Naive thymus-derived CD8-positive, alpha-beta T cell (primary cell): Measurements from ENCODE around the gene SKI. TPM values are rescaled to one million over a fixed set of nuclear protein-coding genes. Genes with fewer than 3 reads are reported as not detected.
A peak's percentile ranks its signal among the peaks of the same experiment; 100 is the strongest.
"Not testable (repeated sequence)": the region's sequence is repeated elsewhere in the genome, so short reads cannot be mapped to it uniquely, and the experiment has no call there.

Experiments used
- ATAC-seq, 2 donors: fragments of 150-1000 bp; cut with Tn5 transposase in 1 of 2; sonication (Bioruptor Pico), chemical (Tn5 transposase) in 1 of 2; 1 replicate in 1 of 2; 2 replicates in 1 of 2; pipeline ENCODE4 v1.10.0; 2021; ENCODE audit warnings: mild to moderate bottlenecking in 2 of 2, moderate library complexity in 2 of 2
- POLR2A ChIA-PET: fragments of 350-600 bp; sonication (Branson Sonifier 250); formaldehyde crosslinking; loops from one replicate; lab custom pipeline; 2021; ENCODE audit warnings: antibody characterized with exemption; lab: Charles Lee
- DNase-seq, 10 donors: peaks; one replicate each; pipeline versions ENCODE4 v3.0.0 to v3.0.0-alpha.2; 2020 to 2022
- H3K27ac Mint-ChIP-seq, 10 donors: one replicate each; pipeline ENCODE4 v1.8.0; 2020 to 2022; ENCODE audit warnings: mild to moderate bottlenecking in 10 of 10, mixed read lengths in 10 of 10, moderate library complexity in 4 of 10, inconsistent platforms in 1 of 10
- H3K27me3 Mint-ChIP-seq, 5 donors: one replicate each; pipeline ENCODE4 v1.8.0; 2021 to 2022; ENCODE audit warnings: mixed read lengths in 5 of 5
- H3K36me3 Mint-ChIP-seq, 3 donors: one replicate each; pipeline ENCODE4 v1.8.0; 2020 to 2022; ENCODE audit warnings: mixed read lengths in 3 of 3, mild to moderate bottlenecking in 2 of 3, inconsistent platforms in 1 of 3
- H3K4me1 Mint-ChIP-seq, 4 donors: one replicate each; pipeline ENCODE4 v1.8.0; 2021 to 2022; ENCODE audit warnings: mixed read lengths in 4 of 4
- H3K4me3 Mint-ChIP-seq, 10 donors: one replicate each; pipeline ENCODE4 v1.8.0; 2020 to 2022; ENCODE audit warnings: mild to moderate bottlenecking in 10 of 10, mixed read lengths in 10 of 10, moderate library complexity in 6 of 10, inconsistent platforms in 1 of 10
- H3K9me3 Mint-ChIP-seq, 9 donors: one replicate each; pipeline ENCODE4 v1.8.0; 2020 to 2022; ENCODE audit warnings: mixed read lengths in 9 of 9, mild to moderate bottlenecking in 3 of 9, inconsistent platforms in 1 of 9, moderate library complexity in 1 of 9
- polyA plus RNA-seq, 3 donors: library from polyadenylated mRNA; unstranded; fragments of 300-500 nt; fragmentation: Illumina TruSeq; gene quantifications; one replicate each; pipeline ENCODE4 v1.2.3, GENCODE V29; 2021
- total RNA-seq, 8 experiments: library from RNA in 2 of 8; stranded (reverse) in 2 of 8; gene quantifications; one replicate each; pipeline ENCODE4 v1.2.3 and lab custom pipeline; 2021 to 2026

The SKI gene
- total and polyA plus RNA-seq, 5 experiments from 2014 or later = 0.30 to 105 (median 0.80) TPM

GRCh38 chr1:2241820-2242219 lies 13.7 kb downstream of the SKI start:
- ATAC-seq = no peak
- no peaks in the 10 kb centered on the region for H3K9me3 Mint-ChIP-seq
- POLR2A ChIA-PET = interaction anchor here (20.9 kb wide), 1 partner anchor 10 kb away, joined by 388 read pairs; no protein-coding TSS in a partner anchor
- H3K4me3 Mint-ChIP-seq = peak overlapping the region; percentile 11 to 80 (median 63)
- H3K27me3 Mint-ChIP-seq = peaks cover 0 to 1% (median 0%) of the 10 kb centered on the region in 5 donors
- DNase-seq = no peak
- peaks cover 45 to 95% (median 80%) of the 10 kb centered on the region in 4 donors for H3K4me1 Mint-ChIP-seq
- H3K27ac Mint-ChIP-seq = peak overlapping the region; percentile 47 to 94 (median 80)
- peaks cover 0 to 32% (median 22%) of the 10 kb centered on the region in 3 donors for H3K36me3 Mint-ChIP-seq

GRCh38 chr1:2242814-2243725 lies 15.0 kb downstream of the SKI start:
- H3K36me3 Mint-ChIP-seq = peaks cover 0 to 32% (median 22%) of the 10 kb centered on the region in 3 donors
- ATAC-seq = peak in 1 of 2 donors; percentile 3
- H3K4me3 Mint-ChIP-seq = peak overlapping the region in 8 of 10 donors; percentile 4 to 67 (median 42)
- H3K27me3 Mint-ChIP-seq = peaks cover 0 to 1% (median 0%) of the 10 kb centered on the region in 5 donors
- POLR2A ChIA-PET = interaction anchor here (17.4 to 20.9 kb wide), 2 partner anchors 8 to 9 kb away, joined by 388 read pairs; partner anchors contain the start of gene SKI
- no peaks in the 10 kb centered on the region for H3K9me3 Mint-ChIP-seq
- H3K4me1 Mint-ChIP-seq = peaks cover 38 to 96% (median 80%) of the 10 kb centered on the region in 4 donors
- peak overlapping the region in 9 of 10 donors; percentile 31 to 94 (median 62) for H3K27ac Mint-ChIP-seq
- DNase-seq = no peak

DNA sequence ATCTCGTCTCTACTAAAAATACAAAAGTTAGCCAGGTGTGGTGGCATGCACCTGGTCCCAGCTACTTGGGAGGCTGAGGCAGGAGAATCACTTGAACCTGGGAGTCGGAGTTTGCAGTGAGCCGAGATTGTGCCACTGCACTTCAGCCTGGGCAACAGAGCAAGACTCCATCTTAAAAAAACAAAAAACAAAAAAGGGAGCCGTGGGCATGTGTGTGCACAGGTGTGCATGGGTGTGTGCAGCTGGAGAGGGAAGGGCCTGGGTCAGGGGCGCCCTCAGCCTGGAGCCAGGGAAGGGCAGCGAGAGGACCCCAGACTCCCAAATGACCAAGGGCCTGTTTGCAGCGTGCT lies 18.9 kb downstream of the SKI start:
- H3K36me3 Mint-ChIP-seq = peaks cover 0 to 17% (median 10%) of the 10 kb centered on the region in 3 donors
- H3K4me1 Mint-ChIP-seq = peaks cover 33 to 96% (median 83%) of the 10 kb centered on the region in 4 donors
- not testable (repeated sequence) for H3K9me3 Mint-ChIP-seq, DNase-seq, ATAC-seq, H3K27me3 Mint-ChIP-seq
- POLR2A ChIA-PET = interaction anchor here (1.4 to 17.4 kb wide), 2 partner anchors 9 to 13 kb away, joined by 3 to 388 read pairs; partner anchors contain the start of gene SKI
- peak overlapping the region in 9 of 10 donors; percentile 8 to 95 (median 82) for H3K27ac Mint-ChIP-seq
- H3K4me3 Mint-ChIP-seq = peak overlapping the region in 8 of 10 donors; percentile 73 to 89 (median 84)

DNA sequence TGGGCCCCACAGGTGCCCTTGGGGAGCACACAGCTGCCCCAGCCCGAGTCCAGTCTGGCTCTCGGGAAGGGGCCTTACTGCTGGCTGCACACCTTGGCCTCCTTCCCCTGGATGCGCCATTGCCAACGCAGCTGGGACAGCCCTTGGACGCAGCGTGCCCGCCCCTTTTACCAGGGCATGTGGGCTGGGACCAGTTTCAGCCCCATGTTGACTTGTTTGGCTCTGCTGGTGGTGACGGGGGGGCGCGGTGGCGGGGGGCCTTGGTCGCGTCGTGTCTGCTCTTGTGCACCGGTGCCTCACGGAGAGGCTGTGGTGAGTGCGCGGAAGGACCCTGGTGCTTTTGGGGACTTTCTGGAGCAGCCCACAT lies 19.6 kb downstream of the SKI start:
- Mint-ChIP-seq H3K36me3 (peaks cover 0 to 20% (median 11%) of the 10 kb centered on the region in 3 donors), H3K27ac (peak overlapping the region in 4 of 10 donors; percentile 15 to 95 (median 26)), H3K4me1 (peaks cover 34 to 96% (median 83%) of the 10 kb centered on the region in 4 donors), H3K4me3 (peak overlapping the region in 5 of 10 donors; percentile 13 to 88 (median 19)), H3K27me3 (peaks cover 0 to 3% (median 0%) of the 10 kb centered on the region in 5 donors), H3K9me3 (peaks cover 0 to 3% (median 0%) of the 10 kb centered on the region in 9 donors)
- ATAC-seq (no peak), DNase-seq (no peak)
- POLR2A ChIA-PET = interaction anchor here (1.4 to 17.4 kb wide), 2 partner anchors 8 to 13 kb away, joined by 3 to 388 read pairs; partner anchors contain the start of gene SKI

DNA sequence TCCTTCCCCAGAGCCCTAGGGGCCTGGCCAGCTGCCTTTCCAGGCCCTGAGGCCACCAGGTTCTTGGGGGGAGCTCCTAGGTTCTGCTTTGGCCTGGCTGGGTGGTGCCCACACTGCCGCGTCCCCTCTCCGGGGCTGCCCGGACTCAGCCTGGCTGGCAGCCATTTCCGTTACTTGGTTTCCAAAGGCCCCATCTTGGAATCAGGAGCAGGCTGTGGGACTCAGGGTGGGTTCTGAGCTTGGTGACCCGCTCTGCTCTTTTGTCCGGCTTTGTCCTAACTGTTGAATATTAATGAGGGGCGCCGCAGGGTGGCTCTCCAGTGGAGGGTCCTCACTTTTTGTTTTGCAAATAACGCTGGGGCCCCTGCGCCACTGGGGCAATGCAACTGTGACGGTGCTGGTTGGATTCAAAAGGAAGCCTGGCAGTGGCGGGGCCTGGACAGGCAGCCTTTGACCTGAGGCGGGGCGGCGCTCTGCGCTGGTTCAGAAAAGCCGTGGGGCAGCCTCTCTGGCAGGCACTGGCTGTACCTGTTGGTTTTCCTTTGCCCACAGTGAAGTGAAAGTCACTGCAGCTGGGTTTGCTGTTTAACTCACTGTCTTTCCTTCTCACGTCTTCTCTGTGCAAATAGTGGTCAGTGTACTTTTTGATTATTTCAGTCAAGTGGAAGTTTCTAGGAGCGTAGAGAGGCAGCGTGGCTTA lies 20.2 kb downstream of the SKI start:
- POLR2A ChIA-PET = interaction anchor here (1.4 to 17.4 kb wide), 2 partner anchors 7 to 14 kb away, joined by 3 to 388 read pairs; partner anchors contain the start of gene SKI
- Mint-ChIP-seq H3K36me3 (peaks cover 0 to 23% (median 10%) of the 10 kb centered on the region in 3 donors), H3K27me3 (peaks cover 0 to 3% (median 0%) of the 10 kb centered on the region in 5 donors), H3K4me3 (peak overlapping the region in 7 of 10 donors; percentile 9 to 42 (median 26)), H3K4me1 (peaks cover 32 to 96% (median 82%) of the 10 kb centered on the region in 4 donors), H3K27ac (peak overlapping the region in 6 of 10 donors; percentile 15 to 95 (median 58)), H3K9me3 (peaks cover 0 to 3% (median 0%) of the 10 kb centered on the region in 9 donors)
- no peak for ATAC-seq
- DNase-seq = no peak

DNA sequence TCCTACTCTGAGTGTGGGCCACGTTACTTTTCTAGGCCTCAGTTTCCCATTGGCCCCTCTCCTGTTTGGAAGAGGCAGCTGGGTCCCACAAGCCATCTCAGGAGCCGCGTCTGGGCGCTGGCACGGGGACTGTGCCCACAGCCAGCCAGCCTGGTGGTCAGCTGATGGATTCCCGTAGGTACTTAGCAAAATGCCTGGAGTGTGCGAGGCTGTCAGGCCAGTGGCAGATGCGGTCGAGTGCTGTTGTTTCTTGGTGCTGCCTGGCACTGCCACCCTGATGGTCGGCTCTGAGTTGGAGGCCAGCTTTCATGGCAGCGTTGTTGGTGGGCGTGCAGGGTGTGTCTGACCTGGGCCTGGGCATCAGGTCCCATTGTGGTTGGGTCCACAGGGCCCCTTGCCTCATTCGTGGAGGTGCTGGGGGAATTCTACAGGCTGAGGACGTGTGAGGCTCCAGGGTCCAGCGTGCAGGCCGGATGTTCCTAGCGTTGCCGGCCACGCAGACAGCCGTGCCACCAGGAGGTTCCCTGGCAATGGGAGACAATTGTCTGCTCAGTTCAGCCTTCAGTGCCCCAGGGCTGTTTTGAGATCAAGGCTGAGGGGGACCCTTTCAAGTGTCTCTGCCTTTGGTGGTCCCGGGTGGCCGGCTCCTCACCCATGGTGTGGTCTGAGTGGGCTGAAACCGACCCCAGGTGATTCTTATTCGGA lies 20.9 kb downstream of the SKI start:
- Mint-ChIP-seq H3K4me3 (peak overlapping the region in 9 of 10 donors; percentile 9 to 45 (median 26)), H3K4me1 (peaks cover 26 to 96% (median 76%) of the 10 kb centered on the region in 4 donors)

DNA sequence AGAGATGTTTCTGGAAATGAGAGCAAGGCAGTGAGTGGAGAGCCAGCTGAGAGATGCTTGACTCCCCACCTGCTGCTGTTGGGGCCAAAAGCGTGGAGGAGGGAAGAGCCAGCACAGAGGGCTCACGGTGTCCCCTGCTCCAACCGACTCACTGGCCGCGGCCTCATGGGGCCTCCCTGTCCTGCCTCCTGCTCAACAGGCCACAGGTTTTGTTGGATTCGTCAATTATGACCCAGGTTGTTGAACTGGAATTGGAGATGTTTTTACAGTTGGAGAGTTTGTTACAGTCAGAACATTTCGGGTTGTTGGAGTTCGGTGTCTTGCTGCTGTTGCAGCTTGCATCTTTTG lies 21.4 kb downstream of the SKI start:
- ATAC-seq (no peak), DNase-seq (no peak)
- Mint-ChIP-seq H3K36me3 (peaks cover 0 to 20% (median 9%) of the 10 kb centered on the region in 3 donors), H3K27ac (peak overlapping the region in 9 of 10 donors; percentile 39 to 95 (median 67)), H3K27me3 (peaks cover 0 to 4% (median 0%) of the 10 kb centered on the region in 5 donors), H3K9me3 (peaks cover 0 to 7% (median 0%) of the 10 kb centered on the region in 9 donors), H3K4me3 (peak overlapping the region in 5 of 10 donors; percentile 10 to 63 (median 24)), H3K4me1 (peaks cover 25 to 92% (median 74%) of the 10 kb centered on the region in 4 donors)
- POLR2A ChIA-PET = interaction anchor here (17.4 kb wide), 1 partner anchor 15 kb away, joined by 388 read pairs; the partner anchor contains the start of gene SKI

More for the DNA sequence above, 20.9 kb downstream of the SKI start:
- peaks cover 0 to 3% (median 0%) of the 10 kb centered on the region in 5 donors for H3K27me3 Mint-ChIP-seq
- POLR2A ChIA-PET = interaction anchor here (17.4 kb wide), 1 partner anchor 15 kb away, joined by 388 read pairs; the partner anchor contains the start of gene SKI
- H3K9me3 Mint-ChIP-seq = peaks cover 0 to 7% (median 0%) of the 10 kb centered on the region in 9 donors
- H3K27ac Mint-ChIP-seq = peak overlapping the region in 9 of 10 donors; percentile 37 to 95 (median 56)
- no peak for DNase-seq
- ATAC-seq = no peak
- H3K36me3 Mint-ChIP-seq = peaks cover 0 to 20% (median 10%) of the 10 kb centered on the region in 3 donors

- Mint-ChIP-seq H3K27me3 (peaks cover 0 to 6% (median 0%) of the 10 kb centered on the region in 5 donors), H3K4me1 (peaks cover 23 to 80% (median 68%) of the 10 kb centered on the region in 4 donors), H3K4me3 (peak overlapping the region in 5 of 10 donors; percentile 17 to 86 (median 56)), H3K9me3 (peaks cover 0 to 8% (median 0%) of the 10 kb centered on the region in 9 donors), H3K27ac (peak overlapping the region in 8 of 10 donors; percentile 41 to 87 (median 76)), H3K36me3 (peaks cover 0 to 20% (median 9%) of the 10 kb centered on the region in 3 donors)
- ATAC-seq = no peak
- DNase-seq = no peak
- POLR2A ChIA-PET = interaction anchor here (1.4 to 17.4 kb wide), 2 partner anchors 16 to 41 kb away, joined by 3 to 388 read pairs; partner anchors contain the start of gene SKI
Measured at GRCh38 chr1:2250721-2251281, 22.7 kb downstream of the SKI start.

- peaks cover 0 to 20% (median 9%) of the 10 kb centered on the region in 3 donors for H3K36me3 Mint-ChIP-seq
- peaks cover 0 to 8% (median 0%) of the 10 kb centered on the region in 9 donors for H3K9me3 Mint-ChIP-seq
- no peak for ATAC-seq
- no peak for DNase-seq
- H3K4me1 Mint-ChIP-seq = peaks cover 19 to 74% (median 63%) of the 10 kb centered on the region in 4 donors
- peaks cover 0 to 6% (median 0%) of the 10 kb centered on the region in 5 donors for H3K27me3 Mint-ChIP-seq
- peak overlapping the region in 5 of 10 donors; percentile 86 to 96 (median 89) for H3K27ac Mint-ChIP-seq
- peak overlapping the region in 8 of 10 donors; percentile 36 to 86 (median 69) for H3K4me3 Mint-ChIP-seq
- POLR2A ChIA-PET = interaction anchor here (1.4 to 17.4 kb wide), 2 partner anchors 17 to 41 kb away, joined by 3 to 388 read pairs; partner anchors contain the start of gene SKI
Measured at GRCh38 chr1:2251363-2251762, 23.2 kb downstream of the SKI start.

GRCh38 chr1:2251786-2252185 lies 23.7 kb downstream of the SKI start:
- H3K27ac Mint-ChIP-seq = peak overlapping the region in 5 of 10 donors; percentile 86 to 96 (median 89)
- peaks cover 0 to 18% (median 9%) of the 10 kb centered on the region in 3 donors for H3K36me3 Mint-ChIP-seq
- H3K4me1 Mint-ChIP-seq = peaks cover 16 to 70% (median 58%) of the 10 kb centered on the region in 4 donors
- DNase-seq (peak in 5 of 10 donors; percentile 15 to 57 (median 45)), ATAC-seq (no peak)
- POLR2A ChIA-PET = interaction anchor here (1.1 to 17.4 kb wide), 3 partner anchors 17 to 48 kb away, joined by 3 to 388 read pairs (median 3); partner anchors contain the start of gene SKI
- peak overlapping the region; percentile 36 to 86 (median 60) for H3K4me3 Mint-ChIP-seq
- H3K9me3 Mint-ChIP-seq = peaks cover 0 to 8% (median 0%) of the 10 kb centered on the region in 9 donors
- peaks cover 0 to 6% (median 0%) of the 10 kb centered on the region in 5 donors for H3K27me3 Mint-ChIP-seq
